HG03060 (cell line): ENCODE data around the gene TSKS.

Experiments used
- ATAC-seq: cut with Tn5 transposase; IDR thresholded peaks from one replicate; pipeline ENCODE4 v1.9.1; 2021; ENCODE audit warnings: low read depth, moderate number of reproducible peaks; ENCODE audit not compliant: unreplicated experiment

The TSKS gene

DNA sequence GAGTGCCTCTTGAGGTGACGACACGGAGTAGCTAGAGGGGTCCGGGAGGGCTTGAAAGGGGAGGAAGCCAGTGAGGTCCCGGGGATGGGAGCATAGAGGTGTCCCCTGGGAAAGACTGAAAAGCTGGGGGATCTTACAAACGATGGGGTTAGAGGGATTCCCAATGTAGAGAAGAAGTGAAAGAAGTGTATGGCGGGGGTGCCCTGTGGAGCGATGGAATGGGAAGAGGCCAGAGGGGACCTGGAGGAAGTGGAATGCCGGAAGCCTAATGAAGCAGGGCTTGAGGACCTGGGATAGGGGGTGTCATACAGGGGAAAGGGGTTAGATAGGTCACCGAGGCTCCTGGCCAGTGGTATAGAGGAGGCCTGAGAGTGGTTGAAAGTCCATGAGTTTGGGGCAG is 4.3 kb upstream of the TSKS start:
- ATAC-seq: no peak

GRCh38 chr19:49766930-49767299 is 3.8 kb upstream of the TSKS start, which contains the start of gene AP2A1:
Gene AP2A1 (plus strand): TSS chr19:49767001. CDS start chr19:49767134, 133 bp downstream.
- no peak for ATAC-seq

DNA sequence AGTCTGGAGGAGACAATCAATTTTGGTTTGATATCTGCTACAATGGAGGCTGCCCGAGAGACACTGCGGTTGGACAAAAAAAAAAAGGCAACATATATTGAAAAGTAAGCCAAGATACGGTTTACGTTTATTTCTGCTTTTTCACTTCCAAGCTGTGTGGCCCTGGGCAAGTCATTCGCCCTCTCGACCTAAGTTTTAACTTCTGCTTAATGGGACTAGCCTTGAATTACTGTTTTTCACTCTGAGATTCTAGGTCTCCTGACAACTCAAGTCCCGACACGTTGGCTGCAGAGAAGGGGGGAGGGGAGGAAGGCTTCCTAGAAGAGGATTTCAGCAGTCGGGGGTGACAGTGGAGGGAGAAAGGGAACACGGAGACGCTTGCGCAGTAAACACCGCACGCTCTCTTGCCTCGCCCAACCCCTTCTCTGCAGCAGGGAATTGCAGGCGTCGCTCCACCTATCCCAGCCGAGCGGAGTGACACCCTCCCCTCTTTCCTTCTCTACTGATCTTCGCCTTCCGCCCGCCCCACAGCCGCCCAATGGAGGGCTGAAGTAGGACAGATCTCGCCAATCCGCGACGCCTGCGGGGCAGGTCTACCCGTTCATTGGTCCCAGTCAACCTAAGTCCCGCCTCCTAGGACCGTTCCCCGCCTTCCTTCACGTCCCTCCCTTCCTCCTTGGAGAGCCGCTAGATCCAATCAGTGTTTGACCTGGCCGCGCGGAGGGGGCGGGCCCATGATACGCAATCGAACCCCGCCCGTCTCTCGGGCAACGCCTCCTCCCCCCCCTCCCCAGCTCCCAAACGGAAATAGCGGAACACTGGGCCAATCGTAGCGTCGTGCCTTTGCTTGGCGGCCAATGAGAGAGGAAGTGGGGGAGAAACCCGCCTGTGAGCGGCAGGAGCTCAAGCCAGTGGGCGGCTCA is 3.2 kb upstream of the TSKS start:
- ATAC-seq: peak; percentile 97

DNA sequence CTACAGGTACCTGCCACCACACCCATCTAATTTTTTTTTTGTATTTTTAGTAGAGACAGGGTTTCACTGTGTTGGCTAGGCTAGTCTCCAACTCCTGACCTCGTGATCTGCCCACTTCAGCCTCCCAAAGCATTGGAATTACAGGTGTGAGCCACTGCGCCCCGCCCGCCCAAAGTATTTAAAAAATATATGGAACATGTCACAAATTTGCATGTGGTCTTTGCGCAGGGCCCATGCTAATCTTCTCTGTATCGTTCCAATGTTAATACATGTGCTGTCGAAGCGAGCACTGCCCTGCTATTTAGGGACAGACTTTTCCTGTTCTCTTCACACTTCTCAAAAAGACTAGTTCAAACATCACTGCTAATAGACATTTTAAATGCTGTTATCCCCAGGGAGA is 1.2 kb upstream of the TSKS start:
- ATAC-seq: no peak

- ATAC-seq: no peak
These were observed 1.3 kb downstream of the TSKS start for GRCh38 chr19:49761625-49762311.

- no peak for ATAC-seq
These were observed 1.9 kb downstream of the TSKS start for GRCh38 chr19:49761249-49761624.

- no peak for ATAC-seq
These were observed 4.8 kb downstream of the TSKS start for GRCh38 chr19:49758292-49758691.

DNA sequence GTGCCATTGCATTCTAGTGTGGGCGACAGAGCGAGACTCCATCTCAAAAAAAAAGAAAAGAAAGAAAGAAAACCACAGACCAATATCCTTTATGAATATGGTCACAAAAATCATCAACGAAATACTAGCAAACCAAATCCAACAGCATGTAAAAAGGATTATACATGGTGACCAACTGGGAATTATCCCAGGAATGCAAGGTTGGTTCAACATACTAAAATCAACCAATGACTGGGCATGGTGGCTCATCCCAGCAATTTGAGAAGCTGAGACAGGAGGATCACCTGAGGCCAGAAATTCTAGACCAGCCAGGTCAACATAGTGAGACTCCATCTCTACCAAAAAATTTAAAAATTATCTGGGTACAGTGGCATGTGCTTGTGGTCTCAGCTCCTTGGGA is 7.2 kb downstream of the TSKS start:
- no peak for ATAC-seq

DNA sequence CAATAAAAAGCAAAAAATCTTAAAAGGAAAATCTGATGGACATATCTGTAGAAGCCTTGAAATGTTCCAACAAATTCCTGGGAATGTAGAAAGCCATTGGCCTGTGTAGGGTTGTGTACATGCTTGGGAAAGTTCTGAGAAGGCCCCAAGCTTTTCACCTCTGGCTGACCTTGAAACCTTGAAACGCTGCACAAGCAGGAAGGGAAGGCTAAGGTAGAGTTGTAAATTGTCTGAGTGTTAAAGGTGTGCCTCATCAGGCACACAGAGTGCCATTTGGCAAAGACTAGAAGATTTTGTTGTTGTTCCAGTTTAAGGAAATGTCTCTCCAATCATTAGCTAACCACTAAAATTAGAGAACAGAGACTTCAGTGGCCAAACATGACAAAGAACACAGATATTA is 10.4 kb downstream of the TSKS start:
- ATAC-seq: no peak

- ATAC-seq: no peak
These were observed 13.3 kb downstream of the TSKS start for GRCh38 chr19:49749771-49750170.

- no peak for ATAC-seq
These were observed 13.9 kb downstream of the TSKS start for GRCh38 chr19:49749055-49749716.

GRCh38 chr19:49746206-49746958 is 16.7 kb downstream of the TSKS start:
- ATAC-seq: no peak

- ATAC-seq: no peak
These were observed 18.1 kb downstream of the TSKS start for GRCh38 chr19:49744946-49745381.

GRCh38 chr19:49741210-49741844 is 21.8 kb downstream of the TSKS start:
- no peak for ATAC-seq

DNA sequence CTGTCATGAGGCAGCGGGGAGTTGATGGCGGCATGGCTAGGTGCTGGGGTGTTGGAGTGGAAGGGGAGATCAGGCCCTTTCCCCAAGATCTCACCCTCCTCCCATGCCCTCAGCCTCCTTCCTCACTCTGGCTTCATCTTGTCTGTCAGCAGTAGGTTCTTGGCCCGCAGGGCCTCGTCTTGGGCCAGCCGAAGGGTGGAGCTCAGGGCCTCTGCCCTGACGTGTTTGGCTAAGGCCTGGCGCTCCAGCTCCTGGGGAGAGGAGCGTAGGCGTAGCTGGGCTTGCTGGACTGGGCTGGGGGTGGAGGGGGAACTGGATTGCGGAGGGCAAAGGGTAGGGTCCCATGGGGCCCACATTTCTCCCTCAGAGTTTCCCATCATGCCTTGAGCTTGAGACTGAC is 23.2 kb downstream of the TSKS start:
- no peak for ATAC-seq

GRCh38 chr19:49739098-49739497 is 24.0 kb downstream of the TSKS start:
- ATAC-seq: no peak

DNA sequence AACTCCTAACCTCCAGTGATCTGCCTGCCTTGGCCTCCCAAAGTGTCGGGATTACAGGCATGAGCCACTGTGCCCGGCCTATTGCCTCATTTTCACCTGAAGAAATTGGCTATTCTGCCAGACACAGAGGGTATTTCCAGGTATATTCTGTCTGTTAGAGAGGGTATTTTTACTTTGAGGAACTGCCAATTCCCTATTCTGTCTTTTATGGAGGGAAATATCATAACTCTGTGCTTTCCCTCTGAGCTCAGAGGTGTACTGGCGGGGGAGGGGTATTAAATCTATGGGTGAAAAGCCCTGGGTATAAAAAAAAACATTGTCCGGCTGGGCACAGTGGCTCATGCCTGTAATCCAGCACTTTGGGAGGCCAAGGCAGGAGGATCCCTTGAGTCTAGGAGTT is 24.8 kb downstream of the TSKS start:
- no peak for ATAC-seq

GRCh38 chr19:49730166-49730565 is 32.9 kb downstream of the TSKS start:
- ATAC-seq: no peak

DNA sequence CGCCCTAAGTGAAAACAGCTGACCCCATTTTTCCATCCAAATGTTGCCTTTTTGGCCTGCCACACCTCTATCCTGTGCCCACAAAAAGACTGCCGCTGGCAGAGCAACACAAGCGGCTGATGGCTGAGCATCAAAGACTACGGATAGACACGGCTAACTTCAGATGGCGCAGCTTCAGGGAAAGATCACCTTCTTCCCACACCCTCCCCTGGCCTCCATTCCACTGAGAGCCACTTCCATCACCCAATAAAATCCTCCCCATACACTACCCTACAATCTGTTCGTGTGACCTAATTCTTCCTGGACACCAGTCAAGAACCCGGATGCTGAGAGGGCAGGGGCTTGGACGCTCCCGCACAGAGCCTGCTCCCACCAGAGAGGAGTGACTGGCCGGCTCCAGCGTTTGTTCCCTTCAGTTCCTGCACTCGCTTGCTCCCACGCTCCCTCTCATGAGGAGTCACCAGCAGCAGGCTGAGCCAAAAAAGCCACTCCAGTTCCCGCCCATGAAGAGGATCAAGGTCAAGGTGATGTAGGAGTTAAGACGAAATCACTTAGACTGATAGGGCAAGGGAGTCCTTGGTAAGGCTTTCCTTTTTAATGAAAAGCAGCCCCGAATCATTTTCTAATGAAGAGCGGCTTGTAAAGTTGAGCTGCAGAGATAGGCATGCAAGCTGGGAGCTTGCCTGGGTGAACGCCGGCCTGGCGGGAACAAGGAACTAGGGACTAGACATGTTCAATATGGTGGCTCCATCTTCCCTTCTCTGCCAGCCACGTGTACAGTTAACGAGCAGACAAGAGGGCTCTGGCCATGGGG is 35.7 kb downstream of the TSKS start:
- no peak for ATAC-seq
